Prostate gland (tissue), 2 donors: ENCODE measurements around the gene RYR2.

Experiments
- POLR2A ChIP-seq: fragments of 450-650 bp; IDR thresholded peaks from one replicate; pipeline ENCODE4 v1.6.1; 2016; ENCODE audit warnings: antibody characterized with exemption, mild to moderate bottlenecking
- POLR2AphosphoS5 ChIP-seq: sonication (generic); formaldehyde crosslinking; IDR thresholded peaks from one replicate; pipeline ENCODE4 v1.6.1; 2017; ENCODE audit warnings: antibody characterized with exemption
- TF ChIP-seq, protein P1 (sequence below), 4 experiments: fragments of 200-600 bp in 2 of 4; fragments of 450-650 bp in 2 of 4; sonication (generic) in 2 of 4; IDR thresholded peaks; 1 replicate in 3 of 4; 2 replicates in 1 of 4; pipeline ENCODE4 v1.5.1; 2016 to 2019; ENCODE audit warnings: antibody characterized with exemption in 4 of 4, mild to moderate bottlenecking in 2 of 4, moderate library complexity in 2 of 4

DNA sequence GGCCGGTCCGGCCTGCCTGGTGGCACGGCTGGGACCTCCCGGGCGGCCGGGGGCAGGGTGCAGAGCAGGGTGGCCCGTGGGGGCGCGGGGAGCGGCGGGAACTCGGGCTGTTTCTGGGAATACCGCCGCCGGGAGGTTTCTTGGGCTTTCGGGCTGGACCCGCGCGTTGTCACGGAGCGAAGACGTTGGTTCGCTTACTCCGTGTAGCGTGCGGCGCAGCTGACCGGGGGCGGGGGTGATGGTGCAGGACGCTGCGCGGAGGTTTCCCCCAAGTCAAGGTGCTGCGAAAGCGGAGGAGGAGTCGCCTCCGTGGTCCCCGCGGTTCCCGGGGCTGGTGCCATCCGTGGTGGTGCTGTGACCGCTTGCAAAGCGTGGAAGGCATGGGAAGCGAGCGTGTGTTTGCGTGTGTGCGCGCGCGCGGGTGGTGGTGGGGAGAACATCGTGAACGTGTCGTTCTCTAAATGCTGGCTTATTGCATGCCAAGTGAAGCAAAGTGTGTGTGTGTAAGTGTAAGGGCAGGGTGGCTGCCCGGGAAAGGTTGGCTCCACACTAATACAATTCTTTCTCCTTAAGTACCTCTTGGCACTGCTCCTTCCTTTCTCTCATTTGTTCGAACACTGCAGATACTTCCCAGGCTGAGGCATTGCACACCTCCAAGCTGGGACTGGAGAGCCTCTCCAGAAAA lies 1.1 kb downstream of the RYR2 start:
- TF ChIP-seq, protein P1, sequence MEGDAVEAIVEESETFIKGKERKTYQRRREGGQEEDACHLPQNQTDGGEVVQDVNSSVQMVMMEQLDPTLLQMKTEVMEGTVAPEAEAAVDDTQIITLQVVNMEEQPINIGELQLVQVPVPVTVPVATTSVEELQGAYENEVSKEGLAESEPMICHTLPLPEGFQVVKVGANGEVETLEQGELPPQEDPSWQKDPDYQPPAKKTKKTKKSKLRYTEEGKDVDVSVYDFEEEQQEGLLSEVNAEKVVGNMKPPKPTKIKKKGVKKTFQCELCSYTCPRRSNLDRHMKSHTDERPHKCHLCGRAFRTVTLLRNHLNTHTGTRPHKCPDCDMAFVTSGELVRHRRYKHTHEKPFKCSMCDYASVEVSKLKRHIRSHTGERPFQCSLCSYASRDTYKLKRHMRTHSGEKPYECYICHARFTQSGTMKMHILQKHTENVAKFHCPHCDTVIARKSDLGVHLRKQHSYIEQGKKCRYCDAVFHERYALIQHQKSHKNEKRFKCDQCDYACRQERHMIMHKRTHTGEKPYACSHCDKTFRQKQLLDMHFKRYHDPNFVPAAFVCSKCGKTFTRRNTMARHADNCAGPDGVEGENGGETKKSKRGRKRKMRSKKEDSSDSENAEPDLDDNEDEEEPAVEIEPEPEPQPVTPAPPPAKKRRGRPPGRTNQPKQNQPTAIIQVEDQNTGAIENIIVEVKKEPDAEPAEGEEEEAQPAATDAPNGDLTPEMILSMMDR (IDR thresholded peaks at IDR 0.05) = no peak
- TF ChIP-seq POLR2AphosphoS5 = no peak
- TF ChIP-seq POLR2A = no peak
